Neural cell (in vitro differentiated cells): ENCODE data around the gene MSH2. TPM values are rescaled to one million over a fixed set of nuclear protein-coding genes. Genes with fewer than 3 reads are reported as not detected.
"Not testable (repeated sequence)": the region's sequence is repeated elsewhere in the genome, so short reads cannot be mapped to it uniquely, and the experiment has no call there.

Experiments used
- H2AFZ ChIP-seq: fragments of 200-600, 300-800 bp; sonication (generic), shearing (Covaris generic); 2 replicates; pipeline ENCODE4 v1.6.0; 2014; ENCODE audit warnings: low read depth, mild to moderate bottlenecking, antibody characterized with exemption, low read length, moderate library complexity
- H3F3A ChIP-seq: fragments of 200-600 bp; shearing (Covaris generic); 2 replicates; pipeline ENCODE4 v1.6.1; 2016; ENCODE audit warnings: mild to moderate bottlenecking, moderate library complexity, mixed read lengths, antibody characterized with exemption, low read length; ENCODE audit not compliant: insufficient read depth, poor library complexity, severe bottlenecking
- H3K27ac ChIP-seq: fragments of 200-600, 300-800 bp; sonication (generic), shearing (Covaris generic); 2 replicates; pipeline ENCODE4 v1.5.1; 2014; ENCODE audit warnings: mild to moderate bottlenecking, low read length, moderate library complexity
- H3K27me3 ChIP-seq: fragments of 300-800, 200-600 bp; sonication (generic), shearing (Covaris generic); 2 replicates; pipeline ENCODE4 v1.6.0; 2014; ENCODE audit warnings: mild to moderate bottlenecking, low read depth, low read length, moderate library complexity; ENCODE audit not compliant: insufficient read depth
- H3K36me3 ChIP-seq: fragments of 300-800, 200-600 bp; sonication (generic), shearing (Covaris generic); 2 replicates; pipeline ENCODE4 v1.5.1; 2014; ENCODE audit warnings: mild to moderate bottlenecking, antibody characterized with exemption, low read length, moderate library complexity; ENCODE audit not compliant: insufficient read depth
- H3K4me2 ChIP-seq: fragments of 300-800, 200-600 bp; sonication (generic), shearing (Covaris generic); 2 replicates; pipeline ENCODE4 v1.6.0; 2014; ENCODE audit warnings: mild to moderate bottlenecking, low read length
- H3K4me3 ChIP-seq: fragments of 300-800, 200-600 bp; sonication (generic), shearing (Covaris generic); 2 replicates; pipeline ENCODE4 v1.5.1; 2014; ENCODE audit warnings: mild to moderate bottlenecking, low read length, moderate library complexity
- H3K79me2 ChIP-seq: fragments of 200-600 bp; shearing (Covaris generic); replicated peaks from 2 replicates; pipeline ENCODE4 v1.6.0; 2014; ENCODE audit warnings: mild to moderate bottlenecking, low read length, moderate library complexity; ENCODE audit not compliant: insufficient read depth
- H3K9ac ChIP-seq: fragments of 300-800, 200-600 bp; sonication (generic), shearing (Covaris generic); 2 replicates; pipeline ENCODE4 v1.6.1; 2016; ENCODE audit warnings: mild to moderate bottlenecking, low read length, mixed read lengths
- H3K9me2 ChIP-seq: fragments of 200-600 bp; shearing (Covaris generic); 2 replicates; pipeline ENCODE4 v1.6.1; 2016; ENCODE audit warnings: mild to moderate bottlenecking, low read length, mixed read lengths; ENCODE audit not compliant: insufficient read depth
- H3K9me3 ChIP-seq: fragments of 200-600, 300-800 bp; sonication (generic), shearing (Covaris generic); 2 replicates; pipeline ENCODE4 v1.6.1; 2016; ENCODE audit warnings: mild to moderate bottlenecking, mixed run types, low read length, moderate library complexity, mixed read lengths
- H4K20me1 ChIP-seq: fragments of 200-600 bp; shearing (Covaris generic); 2 replicates; pipeline ENCODE4 v1.6.1; 2016; ENCODE audit warnings: mild to moderate bottlenecking, mixed run types; ENCODE audit not compliant: insufficient read depth
- EP300 ChIP-seq: fragments of 450-650 bp; conservative IDR thresholded peaks from 2 replicates; pipeline ENCODE4 v1.6.1; 2014; ENCODE audit warnings: antibody characterized with exemption, mild to moderate bottlenecking, moderate library complexity; ENCODE audit not compliant: poor library complexity, severe bottlenecking
- EZH2 ChIP-seq: fragments of 200-600, 300-800 bp; shearing (Covaris generic), sonication (generic); IDR thresholded peaks from 2 replicates; pipeline ENCODE4 v1.6.1; 2014; ENCODE audit warnings: antibody characterized with exemption, low read length, borderline replicate concordance, mild to moderate bottlenecking; ENCODE audit not compliant: insufficient read depth, poor library complexity, severe bottlenecking
- MXI1 ChIP-seq: fragments of 450-650 bp; conservative IDR thresholded peaks from 2 replicates; pipeline ENCODE4 v1.6.1; 2014; ENCODE audit warnings: antibody characterized with exemption, mild to moderate bottlenecking; ENCODE audit not compliant: poor library complexity, severe bottlenecking
- POLR2AphosphoS5 ChIP-seq: IDR thresholded peaks from 2 replicates; pipeline ENCODE4 v1.6.1; 2012
- RAD21 ChIP-seq: fragments of 450-650 bp; conservative IDR thresholded peaks from 2 replicates; pipeline ENCODE4 v1.6.1; 2014; ENCODE audit warnings: antibody characterized with exemption, mild to moderate bottlenecking, moderate library complexity
- SMC3 ChIP-seq: fragments of 450-650 bp; conservative IDR thresholded peaks from 2 replicates; pipeline ENCODE4 v1.6.1; 2014; ENCODE audit warnings: antibody characterized with exemption, mild to moderate bottlenecking, moderate library complexity; ENCODE audit not compliant: poor library complexity
- TAF1 ChIP-seq: IDR thresholded peaks from 2 replicates; pipeline ENCODE4 v1.6.1; 2012; ENCODE audit warnings: low read depth
- polyA plus RNA-seq: library from polyadenylated mRNA; depleted of rRNA; stranded (reverse); fragments of >200 nt; gene quantifications from 2 replicates; pipeline ENCODE4 v1.2.3, GENCODE V29; 2014
- TF ChIP-seq, protein P1 (sequence below): fragments of 450-650 bp; IDR thresholded peaks from 2 replicates; pipeline ENCODE4 v1.5.1; 2014; ENCODE audit warnings: antibody characterized with exemption, mild to moderate bottlenecking, moderate library complexity; ENCODE audit not compliant: poor library complexity, severe bottlenecking
- TF ChIP-seq, protein P2 (sequence below): IDR thresholded peaks from 2 replicates; pipeline ENCODE4 v1.6.1; 2012; ENCODE audit warnings: borderline replicate concordance

The MSH2 gene
- polyA plus RNA-seq, 1 donor from 2014 or later = 105 TPM

DNA sequence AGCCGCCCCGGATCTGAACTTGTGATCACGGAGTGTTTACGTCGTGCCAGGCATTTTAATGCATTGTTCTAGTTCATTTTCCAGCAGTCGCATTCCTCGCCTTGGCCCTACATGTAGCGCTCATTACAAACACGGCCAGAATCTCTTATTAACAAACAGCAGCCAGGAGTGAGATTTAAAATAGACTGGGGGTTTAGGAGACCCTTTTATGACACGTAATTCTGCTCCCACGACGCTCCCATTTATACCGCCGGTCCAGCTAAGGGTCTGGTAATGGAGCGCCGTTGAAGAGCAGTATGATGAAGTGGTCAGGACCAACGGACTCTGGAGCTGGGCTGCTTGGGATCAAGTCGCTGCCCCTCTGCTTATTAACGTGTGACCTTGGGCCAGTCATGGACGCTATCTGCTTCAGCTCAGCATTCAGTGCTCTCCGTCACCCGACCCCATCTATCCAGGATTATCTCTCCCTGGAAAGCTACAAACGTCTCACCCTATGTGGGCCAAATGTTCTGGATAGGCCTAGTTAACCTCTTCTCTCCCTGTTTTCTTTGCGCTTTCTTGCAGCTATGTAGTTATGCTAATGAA, 745 bp downstream of the MSH2 start (continued):
- TF ChIP-seq POLR2AphosphoS5 = no peak

DNA sequence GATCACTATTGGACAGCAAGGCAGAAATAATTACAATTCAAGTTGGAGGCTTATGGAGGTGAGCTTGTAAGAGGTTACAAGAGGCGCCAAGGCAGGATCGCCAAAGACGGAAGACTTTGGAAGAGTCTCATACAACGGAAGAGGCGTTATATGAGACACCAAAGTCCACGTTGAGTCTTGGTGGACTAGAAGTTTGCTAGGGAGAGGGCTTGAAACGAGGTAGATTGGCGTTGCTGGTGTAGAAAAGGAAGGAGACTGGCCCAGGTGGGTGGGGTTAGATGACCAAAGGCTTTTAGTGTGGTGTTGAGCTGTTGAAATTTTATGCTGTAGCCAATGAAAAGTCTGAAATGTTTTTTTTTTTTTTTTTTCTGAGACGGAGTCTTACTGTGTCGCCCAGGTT, 1.4 kb downstream of the MSH2 start:
- H3K27me3 ChIP-seq = no peaks in the 10 kb centered on the region
- H3K9me2 ChIP-seq = no peaks in the 10 kb centered on the region
- peak overlapping the region; percentile 100 for H3K4me3 ChIP-seq
- H3K27ac ChIP-seq = no peak overlapping the region
- H3K36me3 ChIP-seq = no peaks in the 10 kb centered on the region
- H3K9ac ChIP-seq = peak overlapping the region; percentile 87
- H3K79me2 ChIP-seq = peaks cover 19% of the 10 kb centered on the region
- no peaks in the 10 kb centered on the region for H4K20me1 ChIP-seq
- H3F3A ChIP-seq = no peaks in the 10 kb centered on the region
- no peak for TF ChIP-seq EP300
- no peaks in the 10 kb centered on the region for H3K9me3 ChIP-seq
- no peak overlapping the region for H2AFZ ChIP-seq
- peak overlapping the region; percentile 82 for H3K4me2 ChIP-seq

DNA sequence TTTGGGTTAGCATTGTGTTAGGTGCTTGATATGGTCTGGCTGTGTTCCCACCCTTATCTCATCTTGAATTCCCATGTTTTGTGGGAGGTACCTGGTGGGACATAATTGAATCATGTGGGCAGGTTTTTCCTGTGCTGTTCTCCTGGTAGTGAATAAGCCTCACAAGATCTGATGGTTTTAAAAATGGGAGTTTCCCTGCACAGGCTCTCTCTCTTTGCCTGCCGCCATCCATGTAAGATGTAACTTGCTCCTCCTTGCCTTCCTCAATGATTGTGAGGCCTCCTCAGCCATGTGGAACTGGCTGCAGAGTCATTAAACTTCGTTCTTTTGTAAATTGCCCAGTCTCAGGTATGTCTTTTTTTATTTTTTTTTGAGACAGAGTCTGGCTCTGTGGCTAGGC, 2.8 kb downstream of the MSH2 start:
- TF ChIP-seq POLR2AphosphoS5 = no peak
- TF ChIP-seq, protein P1, sequence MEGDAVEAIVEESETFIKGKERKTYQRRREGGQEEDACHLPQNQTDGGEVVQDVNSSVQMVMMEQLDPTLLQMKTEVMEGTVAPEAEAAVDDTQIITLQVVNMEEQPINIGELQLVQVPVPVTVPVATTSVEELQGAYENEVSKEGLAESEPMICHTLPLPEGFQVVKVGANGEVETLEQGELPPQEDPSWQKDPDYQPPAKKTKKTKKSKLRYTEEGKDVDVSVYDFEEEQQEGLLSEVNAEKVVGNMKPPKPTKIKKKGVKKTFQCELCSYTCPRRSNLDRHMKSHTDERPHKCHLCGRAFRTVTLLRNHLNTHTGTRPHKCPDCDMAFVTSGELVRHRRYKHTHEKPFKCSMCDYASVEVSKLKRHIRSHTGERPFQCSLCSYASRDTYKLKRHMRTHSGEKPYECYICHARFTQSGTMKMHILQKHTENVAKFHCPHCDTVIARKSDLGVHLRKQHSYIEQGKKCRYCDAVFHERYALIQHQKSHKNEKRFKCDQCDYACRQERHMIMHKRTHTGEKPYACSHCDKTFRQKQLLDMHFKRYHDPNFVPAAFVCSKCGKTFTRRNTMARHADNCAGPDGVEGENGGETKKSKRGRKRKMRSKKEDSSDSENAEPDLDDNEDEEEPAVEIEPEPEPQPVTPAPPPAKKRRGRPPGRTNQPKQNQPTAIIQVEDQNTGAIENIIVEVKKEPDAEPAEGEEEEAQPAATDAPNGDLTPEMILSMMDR = no peak
- TF ChIP-seq SMC3 = no peak
- TF ChIP-seq MXI1 = no peak
- TF ChIP-seq, protein P2, sequence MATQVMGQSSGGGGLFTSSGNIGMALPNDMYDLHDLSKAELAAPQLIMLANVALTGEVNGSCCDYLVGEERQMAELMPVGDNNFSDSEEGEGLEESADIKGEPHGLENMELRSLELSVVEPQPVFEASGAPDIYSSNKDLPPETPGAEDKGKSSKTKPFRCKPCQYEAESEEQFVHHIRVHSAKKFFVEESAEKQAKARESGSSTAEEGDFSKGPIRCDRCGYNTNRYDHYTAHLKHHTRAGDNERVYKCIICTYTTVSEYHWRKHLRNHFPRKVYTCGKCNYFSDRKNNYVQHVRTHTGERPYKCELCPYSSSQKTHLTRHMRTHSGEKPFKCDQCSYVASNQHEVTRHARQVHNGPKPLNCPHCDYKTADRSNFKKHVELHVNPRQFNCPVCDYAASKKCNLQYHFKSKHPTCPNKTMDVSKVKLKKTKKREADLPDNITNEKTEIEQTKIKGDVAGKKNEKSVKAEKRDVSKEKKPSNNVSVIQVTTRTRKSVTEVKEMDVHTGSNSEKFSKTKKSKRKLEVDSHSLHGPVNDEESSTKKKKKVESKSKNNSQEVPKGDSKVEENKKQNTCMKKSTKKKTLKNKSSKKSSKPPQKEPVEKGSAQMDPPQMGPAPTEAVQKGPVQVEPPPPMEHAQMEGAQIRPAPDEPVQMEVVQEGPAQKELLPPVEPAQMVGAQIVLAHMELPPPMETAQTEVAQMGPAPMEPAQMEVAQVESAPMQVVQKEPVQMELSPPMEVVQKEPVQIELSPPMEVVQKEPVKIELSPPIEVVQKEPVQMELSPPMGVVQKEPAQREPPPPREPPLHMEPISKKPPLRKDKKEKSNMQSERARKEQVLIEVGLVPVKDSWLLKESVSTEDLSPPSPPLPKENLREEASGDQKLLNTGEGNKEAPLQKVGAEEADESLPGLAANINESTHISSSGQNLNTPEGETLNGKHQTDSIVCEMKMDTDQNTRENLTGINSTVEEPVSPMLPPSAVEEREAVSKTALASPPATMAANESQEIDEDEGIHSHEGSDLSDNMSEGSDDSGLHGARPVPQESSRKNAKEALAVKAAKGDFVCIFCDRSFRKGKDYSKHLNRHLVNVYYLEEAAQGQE = no peak
- TF ChIP-seq TAF1 = no peak
- TF ChIP-seq EP300 = no peak
- no peak for TF ChIP-seq EZH2
- no peak for TF ChIP-seq RAD21
- H3K79me2 ChIP-seq = peaks cover 19% of the 10 kb centered on the region
- no peaks in the 10 kb centered on the region for H3K9me2 ChIP-seq
- H4K20me1 ChIP-seq = no peaks in the 10 kb centered on the region
- no peaks in the 10 kb centered on the region for H3K36me3 ChIP-seq
- H2AFZ ChIP-seq = no peak overlapping the region
- no peaks in the 10 kb centered on the region for H3K9me3 ChIP-seq
- H3K27ac ChIP-seq = no peak overlapping the region
- no peaks in the 10 kb centered on the region for H3K27me3 ChIP-seq
- H3K4me3 ChIP-seq = peak overlapping the region; percentile 1
- no peak overlapping the region for H3K4me2 ChIP-seq
- H3F3A ChIP-seq = no peaks in the 10 kb centered on the region
- H3K9ac ChIP-seq = no peak overlapping the region

DNA sequence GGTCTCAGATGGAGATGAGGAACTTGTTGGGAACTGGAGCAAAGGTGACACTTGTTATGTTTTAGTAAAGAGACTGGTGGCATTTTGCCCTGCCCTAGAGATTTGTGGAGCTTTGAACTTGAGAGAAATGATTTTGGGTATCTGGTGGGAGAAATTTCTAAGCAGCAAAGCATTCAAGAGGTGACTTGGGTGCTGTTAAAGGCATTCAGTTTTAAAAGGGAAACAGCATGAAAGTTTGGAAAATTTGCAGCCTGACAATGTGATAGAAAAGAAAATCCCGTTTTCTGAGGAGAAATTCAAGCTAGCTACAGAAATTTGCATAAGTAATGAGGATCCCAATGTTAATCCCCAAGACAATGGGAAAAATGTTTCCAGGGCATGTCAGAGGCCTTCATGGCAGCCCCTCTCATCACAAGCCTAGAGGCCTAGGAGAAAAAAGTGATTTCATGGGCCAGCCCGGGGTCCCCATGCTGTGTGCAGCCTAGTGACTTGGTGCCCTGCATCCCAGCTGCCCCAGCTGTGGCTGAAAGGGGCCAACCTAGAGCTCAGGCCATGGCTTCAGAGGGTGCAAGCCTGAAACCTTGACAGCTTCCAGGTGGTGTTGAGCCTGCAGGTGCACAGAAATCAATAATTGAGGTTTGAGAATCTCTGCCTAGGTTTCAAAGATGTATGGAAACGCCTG, 3.8 kb downstream of the MSH2 start:
- peaks cover 19% of the 10 kb centered on the region for H3K79me2 ChIP-seq
- not testable (repeated sequence) for H3K9ac ChIP-seq, H3K9me3 ChIP-seq, H3F3A ChIP-seq, H3K4me3 ChIP-seq, H3K4me2 ChIP-seq, H4K20me1 ChIP-seq, H3K27ac ChIP-seq, H3K27me3 ChIP-seq, H2AFZ ChIP-seq, H3K9me2 ChIP-seq, H3K36me3 ChIP-seq

- H3K27me3 ChIP-seq, H3K4me2 ChIP-seq, H3K9me3 ChIP-seq, H3K36me3 ChIP-seq, H3K4me3 ChIP-seq, H2AFZ ChIP-seq, H4K20me1 ChIP-seq, H3K9me2 ChIP-seq, H3F3A ChIP-seq, H3K27ac ChIP-seq, H3K9ac ChIP-seq: not testable (repeated sequence)
- H3K79me2 ChIP-seq = peaks cover 19% of the 10 kb centered on the region
These were observed 5.0 kb downstream of the MSH2 start for GRCh38 chr2:47407976-47408375.
